DMS 273 treated with DMSO at 0.1 percent for 48 hours (cell line): ENCODE measurements around the gene EME1.
A peak's percentile ranks its signal among the peaks of the same experiment; 100 is the strongest.
"Not testable (repeated sequence)": the region's sequence is repeated elsewhere in the genome, so short reads cannot be mapped to it uniquely, and the experiment has no call there.

Source experiments
- DNase-seq: peaks from one replicate; lab custom pipeline; 2025; lab: John Stamatoyannopoulos, UW

EME1 gene

GRCh38 chr17:50396261-50397110 is 23.5 kb downstream of the EME1 start:
- no peak for DNase-seq

DNA sequence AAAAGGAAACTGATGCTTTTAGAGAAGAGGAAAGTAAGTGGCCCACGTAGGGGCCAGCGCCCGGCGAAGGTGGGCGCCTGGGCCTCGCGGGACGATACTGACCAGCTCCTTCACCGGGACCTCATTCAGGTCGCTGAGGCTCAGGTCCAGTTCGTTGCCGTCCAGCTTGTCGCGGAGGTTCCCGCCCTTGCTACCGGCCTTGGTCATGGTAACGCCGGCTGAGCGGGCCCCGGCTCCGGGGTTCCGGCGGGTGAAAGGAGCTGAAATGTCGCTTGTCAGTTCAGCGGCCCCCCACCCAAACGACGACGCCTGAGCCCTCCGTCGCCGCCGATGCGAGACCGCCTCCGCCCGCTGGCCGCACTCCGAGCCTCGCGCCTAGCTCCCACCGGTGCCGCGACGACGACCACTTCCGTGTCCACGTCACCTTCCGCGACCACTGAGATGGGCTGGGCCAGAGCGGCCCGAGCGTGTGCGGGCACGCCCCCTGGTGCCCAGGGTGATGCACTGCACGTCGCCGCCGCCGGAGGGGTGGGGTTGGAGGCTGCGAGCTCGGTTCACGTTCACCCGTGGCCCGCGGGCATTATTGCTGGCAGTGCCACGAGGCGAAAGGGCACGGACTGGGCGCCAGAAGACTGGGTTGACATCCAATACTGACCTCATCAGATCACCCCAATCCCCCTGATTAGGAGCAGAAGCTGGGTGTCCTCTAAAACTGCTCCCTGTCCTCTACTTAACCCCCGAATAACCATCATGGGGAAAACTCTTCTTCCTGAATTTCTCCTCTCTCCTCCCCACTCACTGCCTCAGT is 24.3 kb downstream of the EME1 start, which contains the start of gene LRRC59:
Gene LRRC59, minus strand, starts transcription at position 413 of the 808 bp plus-strand sequence. Its CDS starts 206 bp downstream, at position 207.
- peak; percentile 37 for DNase-seq

- DNase-seq = no peak
Measured at GRCh38 chr17:50397919-50398285, 24.9 kb downstream of the EME1 start.

GRCh38 chr17:50398672-50399071 is 25.6 kb downstream of the EME1 start:
- DNase-seq = not testable (repeated sequence)

DNA sequence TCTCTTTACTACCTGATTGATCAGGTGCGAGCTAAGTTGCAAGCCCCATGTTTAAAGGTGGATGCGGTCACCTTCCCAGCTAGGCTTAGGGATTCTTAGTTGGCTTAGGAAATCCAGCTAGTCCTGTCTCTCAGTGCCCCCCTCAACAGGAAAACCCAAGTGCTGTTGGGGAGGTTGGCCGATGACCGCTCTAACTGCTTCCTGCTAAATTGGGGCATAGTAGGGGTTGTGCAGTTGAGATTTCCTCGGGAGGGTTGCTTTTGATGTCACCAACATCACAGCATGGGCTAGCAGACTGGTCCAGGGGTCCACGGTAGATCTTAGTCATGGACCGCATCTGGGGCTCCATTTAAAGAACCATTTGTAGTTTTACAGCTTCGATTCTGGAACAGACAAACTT is 26.6 kb downstream of the EME1 start:
- DNase-seq = not testable (repeated sequence)

DNA sequence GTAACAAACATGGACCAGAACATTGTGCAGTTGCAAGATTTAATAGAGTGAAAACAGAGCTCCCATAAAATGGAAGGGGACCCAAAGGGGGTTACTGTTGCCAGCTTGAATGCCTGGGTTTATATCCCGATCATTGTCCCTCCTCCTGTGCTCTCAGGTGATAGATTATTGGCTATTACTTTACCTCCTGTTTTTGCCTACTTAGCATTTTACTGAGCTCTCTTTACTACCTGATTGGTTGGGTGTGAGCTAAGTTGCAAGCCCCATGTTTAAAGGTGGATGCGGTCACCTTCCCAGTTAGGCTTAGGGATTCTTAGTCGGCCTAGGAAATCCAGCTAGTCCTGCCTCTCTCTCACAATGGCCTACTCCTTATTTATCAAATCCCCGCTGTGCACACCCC is 32.3 kb downstream of the EME1 start:
- not testable (repeated sequence) for DNase-seq

- DNase-seq = no peak
Measured at GRCh38 chr17:50406578-50406977, 33.5 kb downstream of the EME1 start.

- DNase-seq = no peak
Measured at GRCh38 chr17:50407921-50408320, 34.9 kb downstream of the EME1 start.

DNA sequence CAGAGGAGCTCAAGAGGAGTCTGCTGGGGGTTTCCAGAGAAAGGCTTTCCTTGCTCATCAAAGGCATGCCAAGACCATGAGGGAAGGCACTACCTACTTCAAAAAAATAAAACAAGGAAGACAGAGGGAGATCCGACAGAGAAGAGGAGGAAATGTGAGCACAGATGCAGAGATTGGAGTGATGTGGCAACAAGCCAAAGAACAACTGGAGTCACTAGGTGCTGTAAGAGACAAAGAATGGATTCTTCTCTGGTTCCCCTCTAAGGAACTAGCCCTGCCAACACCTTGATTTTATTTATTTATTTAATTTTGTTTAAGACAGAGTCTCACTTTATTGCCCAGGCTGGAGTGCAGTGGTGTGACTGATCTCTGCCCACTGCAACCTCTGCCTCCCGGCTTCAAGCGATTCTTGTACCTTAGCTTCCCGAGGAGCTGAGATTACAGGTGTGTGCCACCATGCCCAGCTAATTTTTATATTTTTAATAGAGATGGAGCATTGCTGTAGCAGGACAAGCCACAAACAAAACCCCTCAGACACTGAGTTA is 39.2 kb downstream of the EME1 start:
- no peak for DNase-seq

DNA sequence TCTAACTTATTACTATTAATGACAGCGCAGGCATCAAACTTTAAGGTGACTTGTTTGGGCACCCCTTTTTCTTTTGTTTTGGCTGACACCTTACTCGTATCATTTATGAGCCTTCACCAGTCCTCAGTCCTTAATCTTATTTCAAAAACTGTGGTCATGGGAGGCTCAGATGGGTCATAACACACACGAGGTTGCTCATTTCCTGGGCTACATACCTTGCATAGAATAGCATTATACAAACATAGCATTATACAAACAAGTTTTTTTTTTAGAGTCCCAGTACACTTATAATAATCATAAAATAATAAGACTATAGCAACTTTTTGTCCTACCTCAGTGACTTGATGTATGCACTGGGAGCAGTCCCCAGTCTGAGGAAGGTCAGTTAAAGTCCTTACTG is 41.8 kb downstream of the EME1 start:
- no peak for DNase-seq

DNA sequence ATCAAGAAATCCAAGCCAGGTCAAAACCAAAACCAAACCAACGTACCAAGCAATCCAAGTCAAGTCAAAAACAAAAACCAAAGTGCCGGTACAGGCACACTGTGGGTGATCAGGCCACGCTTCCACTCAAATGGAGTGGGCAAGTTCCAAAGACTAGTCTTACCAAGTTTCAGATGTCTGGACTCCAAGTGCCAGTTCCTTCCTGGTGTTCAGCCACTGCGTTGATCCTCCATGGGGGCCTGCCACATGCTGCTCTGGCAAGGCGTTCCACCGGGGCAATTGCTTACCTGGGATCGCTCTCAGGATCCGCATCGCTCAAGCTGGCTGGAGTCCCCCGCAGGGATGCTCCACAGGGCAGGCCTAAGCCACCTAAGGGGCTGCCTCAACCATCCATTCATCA is 46.5 kb downstream of the EME1 start:
- not testable (repeated sequence) for DNase-seq

DNA sequence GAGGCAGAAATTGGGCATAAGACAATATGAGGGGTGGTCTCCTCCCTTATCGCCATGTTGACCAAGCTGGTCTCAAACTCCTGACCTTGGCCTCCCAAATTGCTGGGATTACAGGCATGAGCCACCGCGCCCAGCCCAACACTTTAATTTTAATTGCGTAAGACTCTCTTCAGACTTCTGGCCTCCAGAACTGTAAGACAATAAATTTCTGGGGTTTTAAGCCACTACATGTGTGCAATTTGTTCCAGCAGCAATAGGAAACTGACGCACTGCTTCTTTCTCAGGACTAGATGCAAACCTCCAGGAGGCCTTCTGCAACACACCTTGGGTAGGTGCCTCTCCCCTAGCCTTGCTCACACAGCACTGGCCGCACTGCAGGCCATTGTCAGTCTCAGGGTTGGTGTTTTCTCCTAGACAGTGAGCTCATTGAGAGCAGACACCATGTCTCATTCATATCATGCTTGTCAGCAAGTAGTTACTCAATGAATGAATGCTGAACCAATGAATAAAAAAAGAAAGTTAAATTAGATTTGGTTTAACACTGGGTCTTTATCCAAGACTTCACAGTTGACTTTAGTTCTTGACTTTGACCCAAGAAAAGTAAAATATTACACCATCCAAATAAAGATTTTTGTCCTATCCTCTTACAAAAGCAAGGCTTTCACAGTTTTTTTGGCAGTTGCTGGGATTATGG is 47.5 kb downstream of the EME1 start:
- DNase-seq = no peak

GRCh38 chr17:50421308-50422051 is 48.5 kb downstream of the EME1 start:
- DNase-seq = no peak

DNA sequence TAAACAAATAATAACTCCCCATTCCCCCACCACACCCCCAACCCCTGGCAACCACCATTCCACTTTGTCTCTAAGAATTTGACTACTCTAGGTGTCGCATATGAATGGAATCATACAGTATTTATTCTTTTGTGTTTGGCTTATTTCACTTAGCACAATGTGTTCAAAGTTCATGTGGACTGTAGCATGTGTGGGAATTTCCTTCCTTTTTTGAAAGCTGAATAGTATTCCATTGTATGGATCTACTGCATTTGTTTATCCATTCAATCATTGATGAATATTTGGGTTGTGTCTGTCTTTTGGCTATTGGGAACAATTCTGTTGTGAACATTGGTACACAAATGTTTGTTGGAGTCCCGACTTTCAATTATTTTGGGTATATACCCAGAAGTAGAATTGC is 49.7 kb downstream of the EME1 start:
- no peak for DNase-seq

GRCh38 chr17:50423553-50424159 is 50.6 kb downstream of the EME1 start:
- no peak for DNase-seq

GRCh38 chr17:50424246-50424995 is 51.4 kb downstream of the EME1 start:
- DNase-seq = no peak

DNA sequence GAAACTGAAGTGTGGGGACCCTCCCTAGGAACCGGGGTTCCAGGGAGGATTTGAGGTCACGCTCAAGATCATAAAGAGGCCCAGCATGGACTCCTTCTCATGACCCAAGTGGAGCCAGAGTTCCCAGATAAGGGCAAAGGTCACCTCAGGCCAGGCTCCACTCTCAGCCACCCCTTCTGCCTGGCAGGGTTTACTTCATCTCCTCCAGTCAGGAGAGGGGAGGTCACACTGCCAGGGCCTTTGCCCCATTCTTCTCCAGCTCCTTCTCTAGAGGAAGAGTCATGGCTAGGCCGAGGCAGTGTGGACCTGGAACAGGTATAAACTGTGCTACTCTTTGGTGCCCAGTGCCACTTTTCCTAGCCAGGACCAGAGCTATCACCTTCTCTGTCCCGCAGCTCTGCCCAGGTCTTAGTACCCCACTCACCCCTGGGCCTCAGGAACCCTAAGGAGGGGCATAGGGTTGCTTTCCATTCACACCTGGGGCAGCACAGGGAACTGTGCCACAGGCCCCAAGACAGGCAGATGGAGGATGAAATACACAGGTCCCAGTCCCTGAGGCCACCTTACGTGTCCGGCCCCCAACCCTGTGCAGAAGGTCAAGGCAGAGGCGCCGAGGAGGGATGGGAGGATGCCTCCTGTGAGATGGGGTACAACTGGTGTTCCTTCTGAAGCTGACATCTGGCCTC is 52.1 kb downstream of the EME1 start:
- DNase-seq = no peak

- peak; percentile 25 for DNase-seq
Measured at GRCh38 chr17:50425682-50426471, 52.8 kb downstream of the EME1 start, which contains the start of gene ACSF2. Gene ACSF2 (plus strand): TSS chr17:50426218. CDS start chr17:50426262, 44 bp downstream.

DNA sequence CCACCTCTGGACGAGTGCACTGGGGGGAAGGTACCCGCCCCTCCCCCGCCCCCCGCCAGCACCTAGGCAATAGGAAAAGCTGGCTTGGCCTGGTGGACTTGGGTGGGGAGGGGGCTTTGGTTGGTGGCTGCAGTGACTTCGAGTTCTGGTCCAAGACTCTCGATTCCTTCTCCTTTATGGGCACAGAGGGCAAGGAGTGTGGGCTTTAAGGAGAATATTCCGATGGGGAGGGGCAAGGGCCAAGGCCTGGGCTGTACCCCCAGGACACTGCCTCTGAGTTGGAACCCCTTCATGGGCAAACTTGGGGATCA is 53.4 kb downstream of the EME1 start:
- no peak for DNase-seq
